Neural cell (in vitro differentiated cells): Measurements from ENCODE around the gene PPP1R15B. TPM values are rescaled to one million over a fixed set of nuclear protein-coding genes. Genes with fewer than 3 reads are reported as not detected.

Source experiments
- H2AFZ ChIP-seq: fragments of 200-600, 300-800 bp; sonication (generic), shearing (Covaris generic); 2 replicates; pipeline ENCODE4 v1.6.0; 2014; ENCODE audit warnings: low read depth, mild to moderate bottlenecking, antibody characterized with exemption, low read length, moderate library complexity
- H3F3A ChIP-seq: fragments of 200-600 bp; shearing (Covaris generic); 2 replicates; pipeline ENCODE4 v1.6.1; 2016; ENCODE audit warnings: mild to moderate bottlenecking, moderate library complexity, mixed read lengths, antibody characterized with exemption, low read length; ENCODE audit not compliant: insufficient read depth, poor library complexity, severe bottlenecking
- H3K27ac ChIP-seq: fragments of 200-600, 300-800 bp; sonication (generic), shearing (Covaris generic); 2 replicates; pipeline ENCODE4 v1.5.1; 2014; ENCODE audit warnings: mild to moderate bottlenecking, low read length, moderate library complexity
- H3K27me3 ChIP-seq: fragments of 300-800, 200-600 bp; sonication (generic), shearing (Covaris generic); 2 replicates; pipeline ENCODE4 v1.6.0; 2014; ENCODE audit warnings: mild to moderate bottlenecking, low read depth, low read length, moderate library complexity; ENCODE audit not compliant: insufficient read depth
- H3K36me3 ChIP-seq: fragments of 300-800, 200-600 bp; sonication (generic), shearing (Covaris generic); 2 replicates; pipeline ENCODE4 v1.5.1; 2014; ENCODE audit warnings: mild to moderate bottlenecking, antibody characterized with exemption, low read length, moderate library complexity; ENCODE audit not compliant: insufficient read depth
- H3K4me2 ChIP-seq: fragments of 300-800, 200-600 bp; sonication (generic), shearing (Covaris generic); 2 replicates; pipeline ENCODE4 v1.6.0; 2014; ENCODE audit warnings: mild to moderate bottlenecking, low read length
- H3K4me3 ChIP-seq: fragments of 300-800, 200-600 bp; sonication (generic), shearing (Covaris generic); 2 replicates; pipeline ENCODE4 v1.5.1; 2014; ENCODE audit warnings: mild to moderate bottlenecking, low read length, moderate library complexity
- H3K79me2 ChIP-seq: fragments of 200-600 bp; shearing (Covaris generic); replicated peaks from 2 replicates; pipeline ENCODE4 v1.6.0; 2014; ENCODE audit warnings: mild to moderate bottlenecking, low read length, moderate library complexity; ENCODE audit not compliant: insufficient read depth
- H3K9ac ChIP-seq: fragments of 300-800, 200-600 bp; sonication (generic), shearing (Covaris generic); 2 replicates; pipeline ENCODE4 v1.6.1; 2016; ENCODE audit warnings: mild to moderate bottlenecking, low read length, mixed read lengths
- H3K9me2 ChIP-seq: fragments of 200-600 bp; shearing (Covaris generic); 2 replicates; pipeline ENCODE4 v1.6.1; 2016; ENCODE audit warnings: mild to moderate bottlenecking, low read length, mixed read lengths; ENCODE audit not compliant: insufficient read depth
- H3K9me3 ChIP-seq: fragments of 200-600, 300-800 bp; sonication (generic), shearing (Covaris generic); 2 replicates; pipeline ENCODE4 v1.6.1; 2016; ENCODE audit warnings: mild to moderate bottlenecking, mixed run types, low read length, moderate library complexity, mixed read lengths
- H4K20me1 ChIP-seq: fragments of 200-600 bp; shearing (Covaris generic); 2 replicates; pipeline ENCODE4 v1.6.1; 2016; ENCODE audit warnings: mild to moderate bottlenecking, mixed run types; ENCODE audit not compliant: insufficient read depth
- CTCF ChIP-seq: fragments of 450-650 bp; IDR thresholded peaks from 2 replicates; pipeline ENCODE4 v1.5.1; 2014; ENCODE audit warnings: antibody characterized with exemption, mild to moderate bottlenecking, moderate library complexity; ENCODE audit not compliant: poor library complexity, severe bottlenecking
- EP300 ChIP-seq: fragments of 450-650 bp; conservative IDR thresholded peaks from 2 replicates; pipeline ENCODE4 v1.6.1; 2014; ENCODE audit warnings: antibody characterized with exemption, mild to moderate bottlenecking, moderate library complexity; ENCODE audit not compliant: poor library complexity, severe bottlenecking
- EZH2 ChIP-seq: fragments of 200-600, 300-800 bp; shearing (Covaris generic), sonication (generic); IDR thresholded peaks from 2 replicates; pipeline ENCODE4 v1.6.1; 2014; ENCODE audit warnings: antibody characterized with exemption, low read length, borderline replicate concordance, mild to moderate bottlenecking; ENCODE audit not compliant: insufficient read depth, poor library complexity, severe bottlenecking
- MXI1 ChIP-seq: fragments of 450-650 bp; conservative IDR thresholded peaks from 2 replicates; pipeline ENCODE4 v1.6.1; 2014; ENCODE audit warnings: antibody characterized with exemption, mild to moderate bottlenecking; ENCODE audit not compliant: poor library complexity, severe bottlenecking
- POLR2AphosphoS5 ChIP-seq: IDR thresholded peaks from 2 replicates; pipeline ENCODE4 v1.6.1; 2012
- RAD21 ChIP-seq: fragments of 450-650 bp; conservative IDR thresholded peaks from 2 replicates; pipeline ENCODE4 v1.6.1; 2014; ENCODE audit warnings: antibody characterized with exemption, mild to moderate bottlenecking, moderate library complexity
- REST ChIP-seq: IDR thresholded peaks from 2 replicates; pipeline ENCODE4 v1.6.1; 2012; ENCODE audit warnings: borderline replicate concordance
- SMC3 ChIP-seq: fragments of 450-650 bp; conservative IDR thresholded peaks from 2 replicates; pipeline ENCODE4 v1.6.1; 2014; ENCODE audit warnings: antibody characterized with exemption, mild to moderate bottlenecking, moderate library complexity; ENCODE audit not compliant: poor library complexity
- TAF1 ChIP-seq: IDR thresholded peaks from 2 replicates; pipeline ENCODE4 v1.6.1; 2012; ENCODE audit warnings: low read depth
- polyA plus RNA-seq: library from polyadenylated mRNA; depleted of rRNA; stranded (reverse); fragments of >200 nt; gene quantifications from 2 replicates; pipeline ENCODE4 v1.2.3, GENCODE V29; 2014

PPP1R15B gene
- polyA plus RNA-seq, 1 donor from 2014 or later: 30.1 TPM

GRCh38 chr1:204443871-204444581 is 32.4 kb upstream of the PPP1R15B start:
- Histone ChIP-seq H3K9ac (no peak overlapping the region), H3K4me3 (no peak overlapping the region), H3K79me2 (no peaks in the 10 kb centered on the region), H3K36me3 (peaks cover 12% of the 10 kb centered on the region), H3K9me3 (no peaks in the 10 kb centered on the region), H3F3A (no peaks in the 10 kb centered on the region), H4K20me1 (no peaks in the 10 kb centered on the region), H3K27me3 (no peaks in the 10 kb centered on the region), H2AFZ (no peak overlapping the region), H3K4me2 (no peak overlapping the region), H3K27ac (no peak overlapping the region), H3K9me2 (no peaks in the 10 kb centered on the region)
- TF ChIP-seq CTCF (no peak), REST (no peak), RAD21 (no peak), SMC3 (no peak), POLR2AphosphoS5 (no peak), EZH2 (no peak), TAF1 (no peak), MXI1 (no peak), EP300 (no peak)

- Histone ChIP-seq H3K9me3 (no peaks in the 10 kb centered on the region), H3K9ac (no peak overlapping the region), H3K4me3 (no peak overlapping the region), H3F3A (no peaks in the 10 kb centered on the region), H3K36me3 (peaks cover 12% of the 10 kb centered on the region), H3K79me2 (no peaks in the 10 kb centered on the region), H3K27ac (no peak overlapping the region), H3K27me3 (no peaks in the 10 kb centered on the region), H3K4me2 (no peak overlapping the region), H4K20me1 (no peaks in the 10 kb centered on the region), H3K9me2 (no peaks in the 10 kb centered on the region), H2AFZ (no peak overlapping the region)
- TF ChIP-seq CTCF: no peak
- TF ChIP-seq TAF1: no peak
- TF ChIP-seq SMC3: no peak
- TF ChIP-seq REST: no peak
- TF ChIP-seq EZH2: no peak
- TF ChIP-seq RAD21: no peak
- TF ChIP-seq EP300: no peak
- TF ChIP-seq MXI1: no peak
- TF ChIP-seq POLR2AphosphoS5: no peak
Measured at GRCh38 chr1:204443260-204443619, 31.6 kb upstream of the PPP1R15B start.
